Vagina (tissue), 2 donors: Measurements from ENCODE around the gene PDLIM4.

ENCODE experiments used
- POLR2A ChIP-seq, 2 donors: fragments of 450-650 bp; IDR thresholded peaks; one replicate each; pipeline ENCODE4 v1.6.1; 2017; ENCODE audit warnings: antibody characterized with exemption in 2 of 2, mild to moderate bottlenecking in 2 of 2, moderate library complexity in 2 of 2
- TF ChIP-seq, protein P1 (sequence below), 3 experiments: fragments of 450-650 bp in 2 of 3; fragments of 200-600 bp in 1 of 3; sonication (generic) in 1 of 3; IDR thresholded peaks; one replicate each; pipeline ENCODE4 v1.5.1; 2017 to 2019; ENCODE audit warnings: antibody characterized with exemption in 3 of 3, mild to moderate bottlenecking in 2 of 3, moderate library complexity in 2 of 3

- TF ChIP-seq POLR2A (IDR thresholded peaks at IDR 0.05), result peak in 1 of 2 donors; percentile 47
- TF ChIP-seq, protein P1, sequence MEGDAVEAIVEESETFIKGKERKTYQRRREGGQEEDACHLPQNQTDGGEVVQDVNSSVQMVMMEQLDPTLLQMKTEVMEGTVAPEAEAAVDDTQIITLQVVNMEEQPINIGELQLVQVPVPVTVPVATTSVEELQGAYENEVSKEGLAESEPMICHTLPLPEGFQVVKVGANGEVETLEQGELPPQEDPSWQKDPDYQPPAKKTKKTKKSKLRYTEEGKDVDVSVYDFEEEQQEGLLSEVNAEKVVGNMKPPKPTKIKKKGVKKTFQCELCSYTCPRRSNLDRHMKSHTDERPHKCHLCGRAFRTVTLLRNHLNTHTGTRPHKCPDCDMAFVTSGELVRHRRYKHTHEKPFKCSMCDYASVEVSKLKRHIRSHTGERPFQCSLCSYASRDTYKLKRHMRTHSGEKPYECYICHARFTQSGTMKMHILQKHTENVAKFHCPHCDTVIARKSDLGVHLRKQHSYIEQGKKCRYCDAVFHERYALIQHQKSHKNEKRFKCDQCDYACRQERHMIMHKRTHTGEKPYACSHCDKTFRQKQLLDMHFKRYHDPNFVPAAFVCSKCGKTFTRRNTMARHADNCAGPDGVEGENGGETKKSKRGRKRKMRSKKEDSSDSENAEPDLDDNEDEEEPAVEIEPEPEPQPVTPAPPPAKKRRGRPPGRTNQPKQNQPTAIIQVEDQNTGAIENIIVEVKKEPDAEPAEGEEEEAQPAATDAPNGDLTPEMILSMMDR (IDR thresholded peaks at IDR 0.05), result peak in 1 of 3 experiments; percentile 3
Measured at GRCh38 chr5:132227485-132228240, 29.8 kb upstream of the PDLIM4 start, which contains the start of gene P4HA2.
